Upper lobe of left lung (tissue), 6 donors: ENCODE results near the gene ZFP91. TPM values are rescaled to one million over a fixed set of nuclear protein-coding genes. Genes with fewer than 3 reads are reported as not detected.
A peak's percentile ranks its signal among the peaks of the same experiment; 100 is the strongest.

Source experiments
- ATAC-seq, 2 donors: fragments of 200-7000 bp; cut with Tn5 transposase; one replicate each; pipeline ENCODE4 v1.9.1; 2022; ENCODE audit warnings: mild to moderate bottlenecking in 2 of 2, moderate library complexity in 2 of 2; ENCODE audit not compliant: low FRiP score in 2 of 2
- DNase-seq, 2 donors: peaks; one replicate each; pipeline ENCODE4 v3.0.0-alpha.2; 2019 to 2020
- H3K27ac ChIP-seq, 4 donors: fragments of 200-600 bp; sonication (generic); one replicate each; pipeline ENCODE4 v1.5.1; 2016 to 2019
- H3K27me3 ChIP-seq, 4 donors: fragments of 200-600 bp; sonication (generic); one replicate each; pipeline ENCODE4 v1.5.1; 2017 to 2019
- H3K36me3 ChIP-seq, 4 donors: fragments of 200-600 bp; sonication (generic); one replicate each; pipeline ENCODE4 v1.5.1; 2016 to 2019
- H3K4me1 ChIP-seq, 4 donors: fragments of 200-600 bp; sonication (generic); one replicate each; pipeline ENCODE4 v1.5.1; 2018 to 2019
- H3K4me3 ChIP-seq, 4 donors: fragments of 200-600 bp; sonication (generic); one replicate each; pipeline ENCODE4 v1.5.1; 2017 to 2019; ENCODE audit warnings: mild to moderate bottlenecking in 2 of 4, moderate library complexity in 1 of 4
- H3K9me3 ChIP-seq, 4 donors: fragments of 200-600 bp; sonication (generic); one replicate each; pipeline ENCODE4 v1.5.1; 2018 to 2019
- CTCF ChIP-seq, 6 experiments: fragments of 450-650 bp in 4 of 6; fragments of 200-600 bp in 2 of 6; sonication (generic) in 2 of 6; IDR thresholded peaks; one replicate each; pipeline ENCODE4 v1.5.1; 2016 to 2019; ENCODE audit warnings: antibody characterized with exemption in 6 of 6
- EP300 ChIP-seq, 4 donors: sonication (generic); formaldehyde crosslinking; IDR thresholded peaks; one replicate each; pipeline ENCODE4 v1.5.1; 2017; ENCODE audit warnings: antibody characterized with exemption in 4 of 4, control low read depth in 2 of 4
- POLR2A ChIP-seq, 4 donors: fragments of 450-650 bp; IDR thresholded peaks; one replicate each; pipeline ENCODE4 v1.5.1; 2016 to 2017; ENCODE audit warnings: antibody characterized with exemption in 4 of 4, mild to moderate bottlenecking in 2 of 4
- POLR2AphosphoS5 ChIP-seq, 2 donors: sonication (generic); formaldehyde crosslinking; IDR thresholded peaks; one replicate each; pipeline ENCODE4 v1.5.1; 2017; ENCODE audit warnings: antibody characterized with exemption in 2 of 2
- WGBS, 2 donors: methylation state at CpG; one replicate each; pipeline ENCODE4 v1.1.5; 2017 to 2018; 5-methylcytosine and 5-hydroxymethylcytosine counted together
- total RNA-seq, 6 donors: library from RNA; depleted of rRNA in 4 of 6; stranded (reverse); fragments of >200 nt in 4 of 6; gene quantifications; one replicate each; pipeline versions ENCODE4 v1.1.0 to v1.2.1, GENCODE V29; 2016 to 2021
- donor health status: DM: no; HTN: no; CAD: no; lungs with moderate emphysema.
- donor health status: DM: no; HTN: yes; CAD: no; lungs with severe emphysema.

ZFP91 gene
- total RNA-seq, 6 donors from 2014 or later: 21.0 to 53.2 (median 40.9) TPM

GRCh38 chr11:58639669-58640068 is 60.8 kb downstream of the ZFP91 start:
- no peaks in the 10 kb centered on the region for H3K36me3 ChIP-seq
- no peak overlapping the region for H3K27ac ChIP-seq
- TF ChIP-seq CTCF (IDR thresholded peaks at IDR 0.05) (no peak), POLR2A (IDR thresholded peaks at IDR 0.05) (no peak), POLR2AphosphoS5 (IDR thresholded peaks at IDR 0.05) (no peak), EP300 (IDR thresholded peaks at IDR 0.05) (no peak)
- DNase-seq (no peak), ATAC-seq (peak in 1 of 2 donors; percentile 42)
- H3K4me1 ChIP-seq: peaks cover 10 to 15% (median 12%) of the 10 kb centered on the region in 4 donors
- no peak overlapping the region for H3K4me3 ChIP-seq
- no peaks in the 10 kb centered on the region for H3K9me3 ChIP-seq
- 62% methylated on average over 2 of the region's 2 CpGs for WGBS, 2 donors
- H3K27me3 ChIP-seq: no peaks in the 10 kb centered on the region

DNA sequence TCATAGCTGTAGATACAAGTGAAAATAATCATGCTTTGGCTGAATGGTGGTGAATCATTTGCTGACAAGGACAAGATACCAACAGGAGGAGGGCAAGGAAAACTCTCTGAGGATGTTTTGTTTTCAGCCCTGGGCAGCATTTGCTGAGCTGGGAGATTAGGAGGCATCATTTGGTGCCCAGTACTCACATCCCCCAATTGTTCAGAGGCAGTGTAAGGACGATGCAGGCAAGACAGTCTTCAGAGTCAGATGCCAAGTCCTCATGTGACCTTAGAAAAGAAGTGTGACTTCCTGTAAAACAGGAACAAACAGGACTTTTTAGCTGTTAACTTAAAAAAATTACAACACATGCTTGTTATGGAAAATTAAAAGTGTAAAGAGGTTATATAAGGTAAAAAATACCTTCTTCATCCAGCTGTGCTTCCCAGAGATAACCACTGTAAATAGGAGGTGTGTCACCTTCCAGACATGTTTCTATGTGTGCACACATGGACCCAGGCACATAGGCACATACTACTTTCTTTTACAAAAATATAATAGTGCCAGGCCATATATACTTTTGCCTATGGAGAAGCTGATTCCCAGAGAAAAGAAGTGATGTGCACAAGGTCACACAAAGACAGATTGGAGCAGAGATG is 61.6 kb downstream of the ZFP91 start:
- H3K9me3 ChIP-seq: peaks cover 0 to 3% (median 0%) of the 10 kb centered on the region in 4 donors
- ATAC-seq (peak in 1 of 2 donors; percentile 57), DNase-seq (no peak)
- 0% methylated on average over 1 of the region's 1 CpG for WGBS, 2 donors
- H3K27ac ChIP-seq: peak overlapping the region in 1 of 4 donors; percentile 52
- no peaks in the 10 kb centered on the region for H3K27me3 ChIP-seq
- H3K4me1 ChIP-seq: peaks cover 10 to 15% (median 12%) of the 10 kb centered on the region in 4 donors
- no peak for TF ChIP-seq EP300 (IDR thresholded peaks at IDR 0.05)
- no peak for TF ChIP-seq POLR2AphosphoS5 (IDR thresholded peaks at IDR 0.05)
- TF ChIP-seq POLR2A (IDR thresholded peaks at IDR 0.05): no peak
- no peak for TF ChIP-seq CTCF (IDR thresholded peaks at IDR 0.05)
- H3K4me3 ChIP-seq: no peak overlapping the region
- no peaks in the 10 kb centered on the region for H3K36me3 ChIP-seq

- ATAC-seq (no peak), DNase-seq (no peak)
- Histone ChIP-seq H3K4me1 (peaks cover 10 to 15% (median 12%) of the 10 kb centered on the region in 4 donors), H3K27ac (no peak overlapping the region), H3K27me3 (no peaks in the 10 kb centered on the region), H3K36me3 (no peaks in the 10 kb centered on the region), H3K4me3 (no peak overlapping the region), H3K9me3 (peaks cover 0 to 11% (median 5%) of the 10 kb centered on the region in 4 donors)
- WGBS, 2 donors: 81 to 82% methylated on average over 3 of the region's 3 CpGs
- no peak for TF ChIP-seq EP300 (IDR thresholded peaks at IDR 0.05)
- no peak for TF ChIP-seq POLR2A (IDR thresholded peaks at IDR 0.05)
- no peak for TF ChIP-seq POLR2AphosphoS5 (IDR thresholded peaks at IDR 0.05)
- TF ChIP-seq CTCF (IDR thresholded peaks at IDR 0.05): no peak
These were observed 62.5 kb downstream of the ZFP91 start for GRCh38 chr11:58641341-58641740.

GRCh38 chr11:58641803-58642581 is 63.1 kb downstream of the ZFP91 start:
- TF ChIP-seq CTCF (IDR thresholded peaks at IDR 0.05) (no peak), POLR2AphosphoS5 (IDR thresholded peaks at IDR 0.05) (no peak), EP300 (IDR thresholded peaks at IDR 0.05) (no peak), POLR2A (IDR thresholded peaks at IDR 0.05) (no peak)
- Histone ChIP-seq H3K4me1 (peaks cover 10 to 15% (median 12%) of the 10 kb centered on the region in 4 donors), H3K4me3 (no peak overlapping the region), H3K27me3 (no peaks in the 10 kb centered on the region), H3K36me3 (no peaks in the 10 kb centered on the region), H3K9me3 (peaks cover 0 to 11% (median 5%) of the 10 kb centered on the region in 4 donors), H3K27ac (no peak overlapping the region)
- ATAC-seq (no peak), DNase-seq (no peak)
- 66 to 71% methylated on average over 7 of the region's 7 CpGs for WGBS, 2 donors
